Thyroid gland (tissue), 4 donors: ENCODE measurements around the gene LRMDA. TPM values are rescaled to one million over a fixed set of nuclear protein-coding genes. Genes with fewer than 3 reads are reported as not detected.

Source experiments
- DNase-seq, 2 donors: peaks; one replicate each; pipeline ENCODE4 v3.0.0-alpha.2; 2019
- H3K27ac ChIP-seq, 3 donors: fragments of 200-600 bp; sonication (generic); 1 replicate in 2 of 3; 2 replicates in 1 of 3; pipeline ENCODE4 v1.5.1; 2016 to 2019; ENCODE audit warnings: mild to moderate bottlenecking in 1 of 3, moderate library complexity in 1 of 3
- H3K27me3 ChIP-seq: fragments of 200-600 bp; sonication (generic); one replicate; pipeline ENCODE4 v1.5.1; 2019
- H3K36me3 ChIP-seq, 2 donors: fragments of 200-600 bp; sonication (generic); one replicate each; pipeline ENCODE4 v1.5.1; 2016 to 2019
- H3K4me1 ChIP-seq, 2 donors: fragments of 200-600 bp; sonication (generic); one replicate each; pipeline ENCODE4 v1.5.1; 2017 to 2019
- H3K4me3 ChIP-seq, 3 donors: fragments of 200-600 bp; sonication (generic); replicated peaks in 1 of 3; 1 replicate in 2 of 3; 2 replicates in 1 of 3; pipeline ENCODE4 v1.5.1; 2016; ENCODE audit warnings: mild to moderate bottlenecking in 1 of 3
- H3K9me3 ChIP-seq: fragments of 200-600 bp; sonication (generic); one replicate; pipeline ENCODE4 v1.5.1; 2017
- CTCF ChIP-seq, 6 experiments: fragments of 200-600 bp in 3 of 6; fragments of 450-650 bp in 3 of 6; sonication (generic) in 3 of 6; IDR thresholded peaks; one replicate each; pipeline ENCODE4 v1.5.1; 2016 to 2019; ENCODE audit warnings: antibody characterized with exemption in 6 of 6, mild to moderate bottlenecking in 2 of 6, inconsistent platforms in 1 of 6, moderate library complexity in 1 of 6
- POLR2A ChIP-seq, 2 donors: fragments of 450-650 bp; IDR thresholded peaks; one replicate each; pipeline ENCODE4 v1.6.1; 2017; ENCODE audit warnings: antibody characterized with exemption in 2 of 2, mild to moderate bottlenecking in 2 of 2, moderate library complexity in 1 of 2
- WGBS, 2 donors: methylation state at CpG; one replicate each; pipeline ENCODE4 v1.1.5; 2017; 5-methylcytosine and 5-hydroxymethylcytosine counted together
- intact Hi-C: fragments of 100-400 bp; cut with DNase I; formaldehyde crosslinking; loops from one replicate; pipeline ENCODE4 v1.15.1; 2023
- total RNA-seq, 4 donors: library from RNA; depleted of rRNA; stranded (reverse); fragments of >200 nt; gene quantifications; one replicate each; pipeline ENCODE4 v1.2.3, GENCODE V29; 2016

The LRMDA gene
- total RNA-seq, 4 donors from 2014 or later, result 16.5 to 31.7 (median 23.2) TPM

DNA sequence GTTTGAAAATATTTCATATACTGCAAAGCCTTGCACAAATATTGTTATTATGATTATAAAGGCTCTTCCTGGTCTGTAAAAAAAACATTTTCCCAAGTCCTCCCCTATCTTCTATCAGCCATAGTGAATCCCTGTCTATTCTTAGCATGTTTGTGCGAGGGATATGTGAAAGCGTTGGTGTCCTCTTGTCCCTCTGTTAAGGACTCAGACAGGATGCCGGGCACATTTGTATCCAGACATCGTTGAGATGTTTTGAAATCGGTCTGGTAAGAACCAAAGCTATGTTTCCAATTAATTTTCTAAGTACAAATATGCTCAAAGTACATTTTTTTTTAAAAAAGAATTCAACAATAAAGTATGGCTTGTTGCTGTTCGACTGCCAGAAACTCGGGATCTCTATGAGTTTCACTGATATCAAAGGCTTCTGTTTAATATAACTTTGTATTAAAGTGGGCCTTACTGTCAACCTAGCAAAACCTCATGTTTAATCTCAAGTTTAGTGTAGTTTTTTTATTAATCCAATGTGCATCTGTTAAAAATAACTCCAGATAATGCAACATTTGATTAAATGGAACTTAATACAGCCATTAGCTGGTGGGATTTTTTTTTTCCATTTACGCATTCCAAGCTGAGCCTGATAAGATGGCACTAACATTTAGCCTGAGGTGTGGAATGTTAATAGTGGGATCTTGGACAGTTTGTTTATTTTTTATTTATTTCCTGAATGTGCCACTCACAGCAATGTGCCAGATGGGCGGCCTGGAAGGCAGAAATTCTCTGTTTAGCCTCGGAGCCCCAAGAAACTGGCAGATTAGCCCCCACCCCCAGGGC lies 754.3 kb downstream of the LRMDA start:
- WGBS, 2 donors, result 76 to 80% methylated on average over 10 of the region's 10 CpGs
- H3K27ac ChIP-seq, result no peak overlapping the region
- H3K27me3 ChIP-seq, result no peaks in the 10 kb centered on the region
- H3K4me1 ChIP-seq, result peaks cover 0 to 6% of the 10 kb centered on the region in 2 donors
- H3K9me3 ChIP-seq, result no peaks in the 10 kb centered on the region
- intact Hi-C loops, result no loop called here
- DNase-seq, result no peak
- no peaks in the 10 kb centered on the region for H3K36me3 ChIP-seq
- TF ChIP-seq POLR2A (IDR thresholded peaks at IDR 0.05) (no peak), CTCF (IDR thresholded peaks at IDR 0.05) (no peak)
- H3K4me3 ChIP-seq, result no peak overlapping the region

DNA sequence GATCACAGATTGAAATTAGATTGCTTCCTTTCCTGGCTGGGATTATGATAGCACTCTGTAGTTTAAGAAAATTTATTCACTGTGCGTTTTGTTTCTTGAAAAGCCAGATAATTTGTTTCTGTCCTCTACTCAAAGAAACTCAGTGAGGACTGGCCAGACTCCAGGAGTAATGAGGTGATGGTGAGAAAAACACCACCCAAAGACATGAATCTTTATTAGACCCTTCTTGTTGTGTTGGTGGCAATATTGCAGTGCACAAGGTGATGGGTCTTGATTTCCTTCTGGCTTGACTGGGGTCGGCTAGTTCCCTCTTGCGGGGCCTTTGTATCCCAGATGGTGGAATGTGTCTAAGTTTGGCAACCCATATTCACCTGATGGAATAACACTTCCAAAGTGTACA lies 756.8 kb downstream of the LRMDA start:
- no peak for DNase-seq
- H3K9me3 ChIP-seq, result no peaks in the 10 kb centered on the region
- H3K4me3 ChIP-seq, result no peak overlapping the region
- no peaks in the 10 kb centered on the region for H3K27me3 ChIP-seq
- no peak overlapping the region for H3K27ac ChIP-seq
- no peak for TF ChIP-seq CTCF (IDR thresholded peaks at IDR 0.05)
- TF ChIP-seq POLR2A (IDR thresholded peaks at IDR 0.05), result no peak
- no peaks in the 10 kb centered on the region for H3K36me3 ChIP-seq
- WGBS, 2 donors, result 97 to 98% methylated on average over 3 of the region's 3 CpGs
- intact Hi-C loops, result no loop called here
- peaks cover 0 to 6% of the 10 kb centered on the region in 2 donors for H3K4me1 ChIP-seq

- no peak overlapping the region for H3K4me3 ChIP-seq
- H3K27me3 ChIP-seq, result no peaks in the 10 kb centered on the region
- no peaks in the 10 kb centered on the region for H3K9me3 ChIP-seq
- 88 to 91% methylated on average over 8 of the region's 8 CpGs for WGBS, 2 donors
- TF ChIP-seq POLR2A (IDR thresholded peaks at IDR 0.05), result no peak
- no peak for TF ChIP-seq CTCF (IDR thresholded peaks at IDR 0.05)
- intact Hi-C loops, result no loop called here
- no peaks in the 10 kb centered on the region for H3K4me1 ChIP-seq
- H3K27ac ChIP-seq, result no peak overlapping the region
- no peaks in the 10 kb centered on the region for H3K36me3 ChIP-seq
- DNase-seq, result no peak
These were observed 759.3 kb downstream of the LRMDA start for GRCh38 chr10:76190634-76191270.

GRCh38 chr10:76191336-76191735 lies 759.9 kb downstream of the LRMDA start:
- Histone ChIP-seq H3K4me1 (no peaks in the 10 kb centered on the region), H3K27me3 (no peaks in the 10 kb centered on the region), H3K36me3 (no peaks in the 10 kb centered on the region), H3K4me3 (no peak overlapping the region), H3K9me3 (no peaks in the 10 kb centered on the region), H3K27ac (no peak overlapping the region)
- WGBS, 2 donors, result 94 to 100% methylated on average over 1 of the region's 1 CpG
- no peak for DNase-seq
- TF ChIP-seq CTCF (IDR thresholded peaks at IDR 0.05), result no peak
- no peak for TF ChIP-seq POLR2A (IDR thresholded peaks at IDR 0.05)
- intact Hi-C loops, result no loop called here

DNA sequence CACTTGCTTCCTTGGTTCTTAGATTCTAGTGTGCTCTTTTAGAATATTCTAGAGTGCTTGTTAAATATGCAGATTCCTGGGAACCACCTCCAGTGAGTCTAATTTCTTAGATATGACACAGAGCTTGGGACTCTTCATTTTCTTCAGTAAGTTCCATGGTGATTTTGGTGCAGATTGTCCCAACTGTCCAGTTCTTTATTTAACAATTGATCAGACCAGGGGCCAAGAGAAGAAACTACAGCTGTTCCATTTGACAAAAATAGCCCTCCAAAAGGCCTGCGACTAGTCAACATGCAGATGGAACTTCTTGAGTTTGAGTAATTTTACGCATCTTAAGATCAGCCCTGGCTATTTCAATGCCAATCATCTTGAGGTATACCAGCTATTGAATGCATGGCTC lies 760.7 kb downstream of the LRMDA start:
- no peak for DNase-seq
- no peak for TF ChIP-seq POLR2A (IDR thresholded peaks at IDR 0.05)
- 98 to 100% methylated on average over 2 of the region's 2 CpGs for WGBS, 2 donors
- Histone ChIP-seq H3K36me3 (no peaks in the 10 kb centered on the region), H3K4me1 (no peaks in the 10 kb centered on the region), H3K4me3 (no peak overlapping the region), H3K9me3 (no peaks in the 10 kb centered on the region), H3K27me3 (no peaks in the 10 kb centered on the region), H3K27ac (no peak overlapping the region)
- intact Hi-C loops, result no loop called here
